NT2/D1 (cell line): Measurements from ENCODE around the gene THY1.

Experiments used
- DNase-seq: peaks from one replicate; pipeline ENCODE4 v3.0.0-alpha.2; 2011; ENCODE audit warnings: low read depth, low spot score
- H3K27me3 ChIP-seq: 2 replicates; pipeline ENCODE4 v1.6.0; 2011; ENCODE audit warnings: mild to moderate bottlenecking; ENCODE audit not compliant: insufficient read length, insufficient read depth
- H3K36me3 ChIP-seq: 2 replicates; pipeline ENCODE4 v1.6.1; 2011; ENCODE audit warnings: mild to moderate bottlenecking, low read length, mixed read lengths; ENCODE audit not compliant: insufficient read depth, insufficient read length
- H3K4me1 ChIP-seq: 2 replicates; pipeline ENCODE4 v1.5.1; 2011; ENCODE audit not compliant: insufficient read depth, insufficient read length
- H3K4me3 ChIP-seq: 2 replicates; pipeline ENCODE4 v1.5.1; 2011; ENCODE audit warnings: low read depth; ENCODE audit not compliant: insufficient read length
- H3K9ac ChIP-seq: 2 replicates; pipeline ENCODE4 v1.6.0; 2011; ENCODE audit warnings: low read depth; ENCODE audit not compliant: insufficient read length
- H3K9me3 ChIP-seq: 2 replicates; pipeline ENCODE4 v1.5.1; 2011; ENCODE audit warnings: mild to moderate bottlenecking, low read length; ENCODE audit not compliant: insufficient read depth
- SUZ12 ChIP-seq: IDR thresholded peaks from 2 replicates; pipeline ENCODE4 v1.6.1; 2011; ENCODE audit not compliant: insufficient read length, insufficient read depth; ENCODE audit errors: extremely low read depth
- YY1 ChIP-seq: IDR thresholded peaks from 2 replicates; pipeline ENCODE4 v1.6.1; 2011; ENCODE audit not compliant: insufficient read length, insufficient read depth
- ZNF274 ChIP-seq: IDR thresholded peaks from 2 replicates; pipeline ENCODE4 v1.6.1; 2011; ENCODE audit warnings: mild to moderate bottlenecking, low read depth, low read length

Gene THY1

GRCh38 chr11:119371778-119372182, 51.2 kb downstream of the THY1 start:
- no peak for DNase-seq
- Histone ChIP-seq H3K4me3 (no peak overlapping the region), H3K36me3 (no peaks in the 10 kb centered on the region), H3K9ac (no peak overlapping the region), H3K27me3 (no peaks in the 10 kb centered on the region), H3K4me1 (peaks cover 44% of the 10 kb centered on the region), H3K9me3 (no peaks in the 10 kb centered on the region)
- TF ChIP-seq SUZ12 (no peak), YY1 (no peak), ZNF274 (no peak)

GRCh38 chr11:119371067-119371601, 51.8 kb downstream of the THY1 start:
- Histone ChIP-seq H3K9ac (no peak overlapping the region), H3K4me1 (peaks cover 38% of the 10 kb centered on the region), H3K4me3 (no peak overlapping the region), H3K27me3 (no peaks in the 10 kb centered on the region), H3K9me3 (no peaks in the 10 kb centered on the region), H3K36me3 (no peaks in the 10 kb centered on the region)
- DNase-seq, result no peak
- no peak for TF ChIP-seq YY1
- no peak for TF ChIP-seq SUZ12
- no peak for TF ChIP-seq ZNF274

GRCh38 chr11:119370486-119371046, 52.4 kb downstream of the THY1 start:
- Histone ChIP-seq H3K9ac (no peak overlapping the region), H3K4me3 (no peak overlapping the region), H3K36me3 (no peaks in the 10 kb centered on the region), H3K27me3 (no peaks in the 10 kb centered on the region), H3K4me1 (peaks cover 33% of the 10 kb centered on the region), H3K9me3 (no peaks in the 10 kb centered on the region)
- DNase-seq, result no peak
- TF ChIP-seq SUZ12 (no peak), YY1 (no peak), ZNF274 (no peak)

GRCh38 chr11:119369132-119369925, 53.6 kb downstream of the THY1 start:
- Histone ChIP-seq H3K27me3 (peaks cover 10% of the 10 kb centered on the region), H3K9ac (no peak overlapping the region), H3K4me1 (peaks cover 27% of the 10 kb centered on the region), H3K36me3 (no peaks in the 10 kb centered on the region), H3K9me3 (no peaks in the 10 kb centered on the region), H3K4me3 (no peak overlapping the region)
- no peak for TF ChIP-seq ZNF274
- TF ChIP-seq YY1, result no peak
- no peak for TF ChIP-seq SUZ12
- DNase-seq, result no peak

- DNase-seq, result no peak
- no peak overlapping the region for H3K4me3 ChIP-seq
- H3K4me1 ChIP-seq, result peaks cover 22% of the 10 kb centered on the region
- no peaks in the 10 kb centered on the region for H3K9me3 ChIP-seq
- H3K9ac ChIP-seq, result peak overlapping the region; percentile 42
- TF ChIP-seq SUZ12 (no peak), YY1 (no peak), ZNF274 (no peak)
- H3K27me3 ChIP-seq, result peaks cover 15% of the 10 kb centered on the region
- H3K36me3 ChIP-seq, result no peaks in the 10 kb centered on the region
Measured at GRCh38 chr11:119368121-119369034, 54.6 kb downstream of the THY1 start.

- peaks cover 24% of the 10 kb centered on the region for H3K4me1 ChIP-seq
- no peaks in the 10 kb centered on the region for H3K36me3 ChIP-seq
- no peak overlapping the region for H3K4me3 ChIP-seq
- H3K9ac ChIP-seq, result no peak overlapping the region
- peaks cover 22% of the 10 kb centered on the region for H3K27me3 ChIP-seq
- DNase-seq, result no peak
- TF ChIP-seq SUZ12 (no peak), YY1 (no peak), ZNF274 (no peak)
- no peaks in the 10 kb centered on the region for H3K9me3 ChIP-seq
Measured at GRCh38 chr11:119367661-119368120, 55.3 kb downstream of the THY1 start.
